GM21619 (cell line): ENCODE data around the gene ADAMTS2.

Experiments used
- ATAC-seq: cut with Tn5 transposase; IDR thresholded peaks from one replicate; pipeline ENCODE4 v1.9.1; 2021; ENCODE audit not compliant: unreplicated experiment

ADAMTS2 gene

GRCh38 chr5:179345433-179346321, at the start of gene ADAMTS2:
TSS of gene ADAMTS2 (minus strand) at chr5:179345461. CDS start at chr5:179345328, 133 bp downstream.
- no peak for ATAC-seq

GRCh38 chr5:179393078-179393477, 47.8 kb upstream of the ADAMTS2 start:
- ATAC-seq: no peak

GRCh38 chr5:179387151-179388110, 42.2 kb upstream of the ADAMTS2 start:
- ATAC-seq: no peak

- ATAC-seq: no peak
Observed at GRCh38 chr5:179385914-179386313, 40.7 kb upstream of the ADAMTS2 start.

GRCh38 chr5:179382486-179382885, 37.2 kb upstream of the ADAMTS2 start:
- no peak for ATAC-seq

- no peak for ATAC-seq
Observed at GRCh38 chr5:179381691-179382090, 36.4 kb upstream of the ADAMTS2 start.

GRCh38 chr5:179380211-179381035, 35.2 kb upstream of the ADAMTS2 start:
- ATAC-seq: no peak

GRCh38 chr5:179379321-179379890, 34.1 kb upstream of the ADAMTS2 start:
- no peak for ATAC-seq

GRCh38 chr5:179378441-179379271, 33.4 kb upstream of the ADAMTS2 start:
- no peak for ATAC-seq

GRCh38 chr5:179378116-179378440, 32.8 kb upstream of the ADAMTS2 start:
- ATAC-seq: no peak

GRCh38 chr5:179377421-179378115, 32.3 kb upstream of the ADAMTS2 start:
- ATAC-seq: no peak

- ATAC-seq: no peak
Observed at GRCh38 chr5:179376701-179377420, 31.6 kb upstream of the ADAMTS2 start.

- no peak for ATAC-seq
Observed at GRCh38 chr5:179375831-179376365, 30.6 kb upstream of the ADAMTS2 start.

- no peak for ATAC-seq
Observed at GRCh38 chr5:179375236-179375685, 30.0 kb upstream of the ADAMTS2 start.

GRCh38 chr5:179374506-179375235, 29.4 kb upstream of the ADAMTS2 start:
- ATAC-seq: no peak

- ATAC-seq: no peak
Observed at GRCh38 chr5:179373961-179374505, 28.8 kb upstream of the ADAMTS2 start.
